GM21786 (cell line): ENCODE measurements around the gene IL15.
"Not testable (repeated sequence)": the region's sequence is repeated elsewhere in the genome, so short reads cannot be mapped to it uniquely, and the experiment has no call there.

Experiments used
- ATAC-seq: cut with Tn5 transposase; IDR thresholded peaks from one replicate; pipeline ENCODE4 v1.9.1; 2021; ENCODE audit not compliant: unreplicated experiment

Gene IL15

GRCh38 chr4:141636082-141636770, at the start of gene IL15:
IL15 (plus strand) TSS chr4:141636583; CDS start chr4:141719465, 82,882 bp downstream.
- peak; percentile 55 for ATAC-seq

GRCh38 chr4:141587897-141588296, 48.5 kb upstream of the IL15 start:
- no peak for ATAC-seq

- ATAC-seq = no peak
These were observed 40.9 kb upstream of the IL15 start for GRCh38 chr4:141595531-141595930.

GRCh38 chr4:141599853-141600252, 36.5 kb upstream of the IL15 start:
- no peak for ATAC-seq

- ATAC-seq = not testable (repeated sequence)
These were observed 31.7 kb upstream of the IL15 start for GRCh38 chr4:141604683-141605082.

GRCh38 chr4:141605425-141605856, 30.9 kb upstream of the IL15 start:
- ATAC-seq = no peak

GRCh38 chr4:141609243-141609642, 27.1 kb upstream of the IL15 start:
- ATAC-seq = no peak

GRCh38 chr4:141610365-141610764, 26.0 kb upstream of the IL15 start:
- no peak for ATAC-seq

- no peak for ATAC-seq
These were observed 21.4 kb upstream of the IL15 start for GRCh38 chr4:141614878-141615586.

- not testable (repeated sequence) for ATAC-seq
These were observed 20.8 kb upstream of the IL15 start for GRCh38 chr4:141615587-141615918.

- ATAC-seq = no peak
These were observed 15.7 kb upstream of the IL15 start for GRCh38 chr4:141620715-141621114.

- ATAC-seq = no peak
These were observed 11.4 kb upstream of the IL15 start for GRCh38 chr4:141625023-141625422.

- no peak for ATAC-seq
These were observed 5.5 kb upstream of the IL15 start for GRCh38 chr4:141630854-141631253.

GRCh38 chr4:141635736-141636081, 674 bp upstream of the IL15 start:
- peak; percentile 40 for ATAC-seq

- peak; percentile 48 for ATAC-seq
These were observed 533 bp downstream of the IL15 start for GRCh38 chr4:141636771-141637460.

GRCh38 chr4:141637565-141637964, 1.2 kb downstream of the IL15 start:
- no peak for ATAC-seq

- ATAC-seq = no peak
These were observed 1.8 kb downstream of the IL15 start for GRCh38 chr4:141638230-141638629.

- no peak for ATAC-seq
These were observed 4.3 kb downstream of the IL15 start for GRCh38 chr4:141640696-141641095.

GRCh38 chr4:141642063-141642462, 5.7 kb downstream of the IL15 start:
- ATAC-seq = no peak

GRCh38 chr4:141642711-141643110, 6.3 kb downstream of the IL15 start:
- no peak for ATAC-seq

GRCh38 chr4:141643557-141643956, 7.2 kb downstream of the IL15 start:
- peak; percentile 61 for ATAC-seq
